Hepatocyte (in vitro differentiated cells): ENCODE measurements around the gene TMC8. TPM values are rescaled to one million over a fixed set of nuclear protein-coding genes. Genes with fewer than 3 reads are reported as not detected.

Experiments used
- DNase-seq: peaks from one replicate; pipeline ENCODE4 v3.0.0-alpha.2; 2016; ENCODE audit warnings: low spot score
- H2AFZ ChIP-seq: fragments of 200-600 bp; sonication (generic); 2 replicates; pipeline ENCODE4 v1.6.0; 2016; ENCODE audit warnings: antibody characterized with exemption, mild to moderate bottlenecking
- H3K27ac ChIP-seq: fragments of 200-600 bp; sonication (generic); 2 replicates; pipeline ENCODE4 v1.5.1; 2016; ENCODE audit warnings: mild to moderate bottlenecking
- H3K27me3 ChIP-seq: fragments of 200-600 bp; sonication (generic); 2 replicates; pipeline ENCODE4 v1.6.1; 2016
- H3K36me3 ChIP-seq: fragments of 200-600 bp; sonication (generic); replicated peaks from 2 replicates; pipeline ENCODE4 v1.5.1; 2016; ENCODE audit warnings: low read depth; ENCODE audit not compliant: insufficient read depth
- H3K4me1 ChIP-seq: fragments of 200-600 bp; sonication (generic); 2 replicates; pipeline ENCODE4 v1.5.1; 2016; ENCODE audit warnings: mild to moderate bottlenecking, moderate library complexity; ENCODE audit not compliant: insufficient read depth
- H3K4me2 ChIP-seq: fragments of 200-600 bp; sonication (generic); 2 replicates; pipeline ENCODE4 v1.6.0; 2016
- H3K4me3 ChIP-seq: fragments of 200-600 bp; sonication (generic); 2 replicates; pipeline ENCODE4 v1.5.1; 2016; ENCODE audit warnings: mild to moderate bottlenecking
- H3K79me2 ChIP-seq: fragments of 200-600 bp; sonication (generic); 2 replicates; pipeline ENCODE4 v1.6.0; 2017; ENCODE audit warnings: mild to moderate bottlenecking
- H3K9me2 ChIP-seq: fragments of 200-600 bp; sonication (generic); replicated peaks from 2 replicates; pipeline ENCODE4 v1.6.0; 2017; ENCODE audit warnings: mild to moderate bottlenecking; ENCODE audit not compliant: insufficient read depth
- H3K9me3 ChIP-seq: fragments of 200-600 bp; sonication (generic); 2 replicates; pipeline ENCODE4 v1.5.1; 2016; ENCODE audit warnings: low read depth, mild to moderate bottlenecking
- H4K20me1 ChIP-seq: fragments of 200-600 bp; sonication (generic); 2 replicates; pipeline ENCODE4 v1.6.0; 2016; ENCODE audit warnings: mild to moderate bottlenecking; ENCODE audit not compliant: insufficient read depth, poor library complexity, severe bottlenecking
- CTCF ChIP-seq: fragments of 200-600 bp; sonication (generic); IDR thresholded peaks from 2 replicates; pipeline ENCODE4 v1.5.1; 2016; ENCODE audit warnings: antibody characterized with exemption, mild to moderate bottlenecking; ENCODE audit not compliant: poor library complexity
- EZH2 ChIP-seq: fragments of 200-600 bp; sonication (generic); IDR thresholded peaks from 2 replicates; pipeline ENCODE4 v1.6.1; 2016; ENCODE audit warnings: antibody characterized with exemption, mild to moderate bottlenecking, borderline replicate concordance
- EZH2phosphoT487 ChIP-seq: fragments of 200-600 bp; sonication (generic); IDR thresholded peaks from one replicate; pipeline ENCODE4 v1.6.1; 2018; ENCODE audit warnings: antibody characterized with exemption, mild to moderate bottlenecking, low read depth, moderate library complexity; ENCODE audit not compliant: unreplicated experiment, severe bottlenecking
- WGBS: methylation state at CpG from one replicate; pipeline ENCODE4 v1.1.6; 2016; ENCODE audit warnings: low lambda C conversion rate; ENCODE audit errors: missing lambda C conversion rate; 5-methylcytosine and 5-hydroxymethylcytosine counted together
- polyA plus RNA-seq: library from polyadenylated mRNA; unstranded; fragments of >200 nt; fragmentation: Nextera tagmentation; extraction: Ambion mirVana; gene quantifications from 2 replicates; pipeline ENCODE4 v1.2.1, GENCODE V29; 2016
- total RNA-seq: library from RNA; depleted of rRNA; stranded (reverse); fragments of >200 nt; gene quantifications from 2 replicates; pipeline ENCODE4 v1.2.3, GENCODE V29; 2014

TMC8 gene
- total and polyA plus RNA-seq, 2 experiments from 2014 or later: 0.07 to 1.2 TPM

DNA sequence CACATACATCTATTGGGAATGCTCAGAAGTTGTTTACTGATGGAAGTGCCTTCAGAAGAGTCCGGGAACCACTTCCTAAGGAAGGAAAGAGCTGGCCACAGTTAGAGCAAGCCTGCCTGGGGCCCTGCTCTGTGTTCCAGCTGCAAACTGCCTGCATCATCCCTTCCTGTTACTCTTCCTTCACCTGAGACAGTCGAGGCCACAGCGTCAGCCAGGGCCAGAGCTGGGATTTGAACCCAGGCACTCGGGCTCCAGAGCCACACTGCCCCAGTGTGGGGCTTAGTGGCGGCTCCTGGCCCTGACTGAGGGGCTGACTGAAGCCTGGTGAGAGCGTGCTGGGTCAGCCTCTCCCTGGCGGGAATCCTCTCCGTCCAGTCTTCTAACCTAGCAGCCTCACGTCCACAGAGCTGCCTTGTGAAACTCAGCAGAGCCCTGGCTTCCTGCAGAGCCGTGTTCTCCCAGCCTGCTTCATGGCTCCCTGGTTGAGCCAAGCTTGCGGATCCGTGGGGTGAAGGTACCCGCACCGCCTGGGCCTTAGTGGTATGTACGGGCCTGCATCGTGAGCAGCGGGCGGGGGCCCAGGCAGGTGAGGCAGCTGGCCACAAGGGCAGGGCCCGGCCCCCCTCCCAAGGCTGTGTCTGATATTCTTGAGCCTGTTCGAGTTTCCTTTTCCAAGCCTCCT, 11.0 kb downstream of the TMC8 start:
- no peaks in the 10 kb centered on the region for H3K27me3 ChIP-seq
- no peak overlapping the region for H3K4me2 ChIP-seq
- TF ChIP-seq CTCF: no peak
- no peak for TF ChIP-seq EZH2
- TF ChIP-seq EZH2phosphoT487: no peak
- no peaks in the 10 kb centered on the region for H3K79me2 ChIP-seq
- H2AFZ ChIP-seq: no peak overlapping the region
- no peak overlapping the region for H3K4me3 ChIP-seq
- no peaks in the 10 kb centered on the region for H3K36me3 ChIP-seq
- H3K9me2 ChIP-seq: no peaks in the 10 kb centered on the region
- H3K27ac ChIP-seq: no peak overlapping the region
- H4K20me1 ChIP-seq: no peaks in the 10 kb centered on the region
- H3K9me3 ChIP-seq: no peaks in the 10 kb centered on the region
- WGBS: 92% methylated on average over 20 of the region's 20 CpGs
- no peak for DNase-seq
- peaks cover 22% of the 10 kb centered on the region for H3K4me1 ChIP-seq

DNA sequence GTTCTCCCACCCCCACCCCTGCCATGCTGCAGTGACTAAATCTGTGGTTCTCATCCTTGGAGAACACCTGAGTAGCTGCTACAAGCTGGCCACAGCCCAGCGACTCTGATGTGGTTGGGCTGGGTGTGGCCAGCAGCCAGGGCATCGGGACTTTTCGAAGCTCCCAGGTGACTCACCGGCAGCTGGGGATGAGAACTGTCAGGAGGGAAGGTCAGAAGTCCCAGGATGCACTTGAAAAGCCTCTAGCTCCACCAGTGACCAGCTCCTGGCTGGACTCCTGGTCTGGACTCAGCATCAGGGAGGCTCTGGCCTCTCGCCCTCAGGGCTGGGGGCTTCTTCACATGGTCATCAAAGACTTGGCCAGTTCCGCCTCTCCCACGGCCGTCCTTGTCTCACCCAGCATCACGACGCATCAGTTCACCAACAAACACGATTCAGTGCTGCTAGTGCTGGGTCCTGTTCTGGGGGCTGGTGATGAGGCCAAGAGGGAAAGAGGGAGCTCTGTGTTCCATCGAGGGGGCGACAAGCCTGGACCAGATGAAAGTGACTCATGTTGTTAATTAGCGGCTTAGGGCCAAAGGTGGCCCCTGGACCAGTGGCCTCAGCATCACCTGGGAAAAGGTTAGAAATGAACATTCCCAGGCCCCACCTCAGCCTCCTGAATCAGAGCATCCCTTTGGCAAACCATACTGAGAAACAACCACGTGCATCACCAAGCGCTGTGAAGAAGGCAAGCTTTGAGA, 11.7 kb downstream of the TMC8 start:
- DNase-seq: peak; percentile 79
- TF ChIP-seq CTCF (no peak), EZH2 (no peak), EZH2phosphoT487 (no peak)
- Histone ChIP-seq H3K9me2 (no peaks in the 10 kb centered on the region), H3K4me2 (no peak overlapping the region), H3K9me3 (no peaks in the 10 kb centered on the region), H3K4me1 (peaks cover 22% of the 10 kb centered on the region), H3K79me2 (no peaks in the 10 kb centered on the region), H2AFZ (no peak overlapping the region), H3K36me3 (no peaks in the 10 kb centered on the region), H4K20me1 (no peaks in the 10 kb centered on the region), H3K27me3 (no peaks in the 10 kb centered on the region), H3K27ac (no peak overlapping the region), H3K4me3 (no peak overlapping the region)
- WGBS: 73% methylated on average over 16 of the region's 16 CpGs

DNA sequence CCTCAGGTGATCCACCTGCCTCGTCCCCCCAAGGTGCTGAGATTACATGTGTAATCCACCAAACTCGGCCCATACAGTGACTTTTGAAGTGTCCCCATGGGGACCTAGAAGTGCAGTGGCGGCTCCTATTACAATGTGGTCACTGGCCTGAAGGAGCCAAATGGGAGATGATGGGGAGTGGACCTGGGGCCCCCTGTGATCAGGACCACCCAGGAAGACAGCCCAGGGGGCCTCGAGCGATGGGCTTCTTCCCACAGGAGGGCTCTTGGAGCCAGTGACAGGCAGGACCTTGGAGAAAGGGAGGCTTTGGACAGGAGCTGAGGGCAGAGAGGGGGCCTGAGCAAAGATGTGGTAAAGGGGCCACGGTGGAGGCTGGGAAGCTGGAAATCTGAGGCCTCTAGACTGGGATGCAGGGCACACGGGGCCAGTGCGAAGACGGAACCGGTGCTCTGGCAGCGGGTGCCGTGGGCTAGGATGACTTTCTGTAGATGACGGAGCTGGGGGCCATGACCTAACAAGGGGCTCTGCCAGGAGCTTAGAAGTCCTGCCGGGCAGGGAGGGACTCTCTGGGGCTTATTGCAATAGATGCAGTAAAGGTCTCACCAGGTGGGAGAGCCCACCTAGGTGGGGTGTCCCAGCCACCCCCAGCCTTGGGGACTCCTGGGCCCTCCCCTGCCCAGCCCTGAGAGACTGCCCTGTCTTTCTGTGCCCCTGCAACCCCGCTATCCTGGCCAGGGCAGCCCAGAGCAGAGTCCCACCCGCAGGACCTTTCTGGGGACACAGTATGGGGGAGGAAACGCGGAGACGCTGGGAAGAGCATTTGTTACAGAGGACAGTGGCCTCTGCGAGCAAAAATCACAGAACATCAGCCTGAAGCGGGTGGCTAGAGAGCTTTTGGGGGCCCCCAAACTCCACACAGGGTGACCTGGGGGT, 12.9 kb downstream of the TMC8 start:
- no peaks in the 10 kb centered on the region for H3K9me3 ChIP-seq
- no peaks in the 10 kb centered on the region for H3K27me3 ChIP-seq
- no peak for DNase-seq
- WGBS: 93% methylated on average over 21 of the region's 21 CpGs
- no peaks in the 10 kb centered on the region for H4K20me1 ChIP-seq
- H3K36me3 ChIP-seq: no peaks in the 10 kb centered on the region
- H3K27ac ChIP-seq: no peak overlapping the region
- H3K79me2 ChIP-seq: no peaks in the 10 kb centered on the region
- H3K4me1 ChIP-seq: peaks cover 22% of the 10 kb centered on the region
- no peaks in the 10 kb centered on the region for H3K9me2 ChIP-seq
- no peak overlapping the region for H2AFZ ChIP-seq
- TF ChIP-seq EZH2phosphoT487 (no peak), CTCF (no peak)
- no peak overlapping the region for H3K4me3 ChIP-seq
- H3K4me2 ChIP-seq: no peak overlapping the region
